OCI-LY7 (cell line): ENCODE measurements around the gene MYRFL. TPM values are rescaled to one million over a fixed set of nuclear protein-coding genes. Genes with fewer than 3 reads are reported as not detected.

Experiments
- BruUV-seq: library from RNA; stranded (reverse); fragments of 400-500 nt; replicated peaks from 2 replicates; lab custom pipeline; 2021; lab: Mats Ljungman, UMichigan
- CTCF ChIA-PET: fragments of 300-600 bp; sonication (Branson Sonifier 250); formaldehyde crosslinking; loops from one replicate; lab custom pipeline; 2022; ENCODE audit warnings: antibody characterized with exemption; ENCODE audit not compliant: unreplicated experiment; lab: Charles Lee
- POLR2A ChIA-PET: fragments of 300-600 bp; sonication (Branson Sonifier 250); formaldehyde crosslinking; loops from one replicate; lab custom pipeline; 2022; ENCODE audit warnings: antibody characterized with exemption; lab: Charles Lee
- DNase-seq: peaks from one replicate; pipeline ENCODE4 v3.0.0-alpha.2; 2015; ENCODE audit warnings: low spot score
- H2AFZ ChIP-seq: fragments of 200-600 bp; sonication (generic), shearing (Covaris generic); 2 replicates; pipeline ENCODE4 v1.6.1; 2014; ENCODE audit warnings: mild to moderate bottlenecking, antibody characterized with exemption, low read length, moderate library complexity
- H3K27ac ChIP-seq: fragments of 200-600 bp; sonication (generic); 2 replicates; pipeline ENCODE4 v1.5.1; 2014; ENCODE audit warnings: mixed run types, low read depth, mild to moderate bottlenecking, moderate library complexity, low read length, inconsistent platforms; ENCODE audit not compliant: poor library complexity, severe bottlenecking
- H3K36me3 ChIP-seq: fragments of 200-600 bp; sonication (generic); 2 replicates; pipeline ENCODE4 v1.6.1; 2014; ENCODE audit warnings: mild to moderate bottlenecking, antibody characterized with exemption, low read length, moderate library complexity, mixed read lengths; ENCODE audit not compliant: insufficient read depth
- H3K4me1 ChIP-seq: fragments of 200-600 bp; sonication (generic); 2 replicates; pipeline ENCODE4 v1.5.1; 2014; ENCODE audit warnings: mild to moderate bottlenecking, low read length; ENCODE audit not compliant: insufficient read depth, poor library complexity, severe bottlenecking
- H3K4me2 ChIP-seq: fragments of 200-600 bp; sonication (generic); 2 replicates; pipeline ENCODE4 v1.6.1; 2014; ENCODE audit warnings: mild to moderate bottlenecking, low read length
- H3K4me3 ChIP-seq: fragments of 200-600 bp; sonication (generic); 2 replicates; pipeline ENCODE4 v1.5.1; 2014; ENCODE audit warnings: mild to moderate bottlenecking, low read depth, low read length; ENCODE audit not compliant: poor library complexity, severe bottlenecking
- H3K79me2 ChIP-seq: fragments of 200-600 bp; sonication (generic); 2 replicates; pipeline ENCODE4 v1.6.1; 2016; ENCODE audit warnings: low read depth, mild to moderate bottlenecking, low read length, moderate library complexity, mixed read lengths; ENCODE audit not compliant: insufficient read depth
- H3K9me2 ChIP-seq: fragments of 200-600 bp; sonication (generic); 2 replicates; pipeline ENCODE4 v1.6.1; 2016; ENCODE audit warnings: mild to moderate bottlenecking, low read length, mixed read lengths; ENCODE audit not compliant: insufficient read depth
- H3K9me3 ChIP-seq: fragments of 200-600 bp; sonication (generic); 2 replicates; pipeline ENCODE4 v1.6.1; 2014; ENCODE audit warnings: mild to moderate bottlenecking, mixed run types, low read length, mixed read lengths
- H4K20me1 ChIP-seq: fragments of 200-600 bp; sonication (generic); 2 replicates; pipeline ENCODE4 v1.6.1; 2014; ENCODE audit warnings: mild to moderate bottlenecking, antibody characterized with exemption, low read length, moderate library complexity, mixed read lengths; ENCODE audit not compliant: insufficient read depth
- CTCF ChIP-seq: fragments of 200-600 bp; sonication (generic); conservative IDR thresholded peaks from 2 replicates; pipeline ENCODE4 v1.5.1; 2014; ENCODE audit warnings: mild to moderate bottlenecking, antibody characterized with exemption, low read length, moderate library complexity, mixed read lengths
- EZH2phosphoT487 ChIP-seq: fragments of 200-600 bp; sonication (generic); IDR thresholded peaks from 2 replicates; pipeline ENCODE4 v1.6.1; 2018; ENCODE audit warnings: low read depth, borderline replicate concordance, mild to moderate bottlenecking, mixed run types, antibody characterized with exemption, low read length, moderate library complexity, mixed read lengths
- intact Hi-C: fragments of 100-400 bp; cut with micrococcal nuclease; formaldehyde crosslinking; loops from one replicate; pipeline ENCODE4 v1.10.0; 2022; ENCODE audit not compliant: unreplicated experiment
- total RNA-seq, 2 experiments: library from RNA; depleted of rRNA in 1 of 2; stranded (reverse); fragments of >200 nt in 1 of 2; shearing (Covaris generic) in 1 of 2; gene quantifications; 2 replicates each; pipeline ENCODE4 v1.2.3, GENCODE V29; 2014 to 2022

The MYRFL gene
- total RNA-seq, 2 experiments from 2014 or later, result 0.41 TPM; not detected in 1

GRCh38 chr12:69985656-69986055 is 160.6 kb downstream of the MYRFL start:
- intact Hi-C loops, result loop anchor here (5.0 kb wide), 1 partner anchor 83 kb away; no protein-coding TSS in a partner anchor
- ChIA-PET POLR2A (no interaction called here), CTCF (no interaction called here)
- no peaks in the 10 kb centered on the region for H3K36me3 ChIP-seq
- DNase-seq, result peak; percentile 42
- H2AFZ ChIP-seq, result no peak overlapping the region
- H4K20me1 ChIP-seq, result no peaks in the 10 kb centered on the region
- BruUV-seq, result no TSS peak
- no peak overlapping the region for H3K27ac ChIP-seq
- no peak overlapping the region for H3K4me2 ChIP-seq
- no peaks in the 10 kb centered on the region for H3K9me3 ChIP-seq
- no peaks in the 10 kb centered on the region for H3K9me2 ChIP-seq
- no peaks in the 10 kb centered on the region for H3K4me1 ChIP-seq
- TF ChIP-seq EZH2phosphoT487 (no peak), CTCF (peak; percentile 70)
- H3K4me3 ChIP-seq, result no peak overlapping the region
- no peaks in the 10 kb centered on the region for H3K79me2 ChIP-seq

- BruUV-seq, result no TSS peak
- Histone ChIP-seq H2AFZ (no peak overlapping the region), H4K20me1 (no peaks in the 10 kb centered on the region), H3K9me3 (no peaks in the 10 kb centered on the region), H3K4me2 (no peak overlapping the region), H3K79me2 (no peaks in the 10 kb centered on the region), H3K9me2 (no peaks in the 10 kb centered on the region), H3K36me3 (no peaks in the 10 kb centered on the region), H3K27ac (no peak overlapping the region), H3K4me3 (no peak overlapping the region), H3K4me1 (no peaks in the 10 kb centered on the region)
- ChIA-PET CTCF (no interaction called here), POLR2A (no interaction called here)
- TF ChIP-seq CTCF, result no peak
- TF ChIP-seq EZH2phosphoT487, result no peak
- intact Hi-C loops, result loop anchor here (5.0 kb wide), 1 partner anchor 84 kb away; no protein-coding TSS in a partner anchor
- no peak for DNase-seq
Measured at GRCh38 chr12:69986114-69986513, 161.1 kb downstream of the MYRFL start.

GRCh38 chr12:69987579-69988091 is 162.6 kb downstream of the MYRFL start:
- Histone ChIP-seq H4K20me1 (no peaks in the 10 kb centered on the region), H3K4me1 (no peaks in the 10 kb centered on the region), H3K9me3 (no peaks in the 10 kb centered on the region), H3K4me3 (no peak overlapping the region), H3K4me2 (no peak overlapping the region), H3K27ac (no peak overlapping the region), H3K79me2 (no peaks in the 10 kb centered on the region), H3K9me2 (no peaks in the 10 kb centered on the region), H2AFZ (no peak overlapping the region), H3K36me3 (no peaks in the 10 kb centered on the region)
- ChIA-PET POLR2A (interaction anchor here (0.9 to 1.2 kb wide), 2 partner anchors 9 to 11 kb away, joined by 3 to 4 read pairs; no protein-coding TSS in a partner anchor), CTCF (no interaction called here)
- intact Hi-C loops, result loop anchor here (5.0 kb wide), 1 partner anchor 85 kb away; no protein-coding TSS in a partner anchor
- BruUV-seq, result no TSS peak
- no peak for DNase-seq
- TF ChIP-seq CTCF, result no peak
- no peak for TF ChIP-seq EZH2phosphoT487
